MCF 10A (cell line): Measurements from ENCODE around the gene GALM. TPM values are rescaled to one million over a fixed set of nuclear protein-coding genes. Genes with fewer than 3 reads are reported as not detected.

Source experiments
- Bru-seq: library from RNA; stranded (reverse); fragments of 400-500 nt; gene quantifications from one replicate; lab custom pipeline; 2021; lab: Mats Ljungman, UMichigan
- BruChase-seq, 2 experiments: library from RNA; stranded (reverse); fragments of 400-500 nt; gene quantifications; one replicate each; lab custom pipeline; 2021; lab: Mats Ljungman, UMichigan
- BruUV-seq: library from RNA; stranded (reverse); fragments of 400-500 nt; replicated peaks from 2 replicates; lab custom pipeline; 2021; lab: Mats Ljungman, UMichigan
- CTCF ChIA-PET: fragments of 300-600 bp; sonication (Branson Sonifier 250); formaldehyde crosslinking; extraction: SDS; loops from one replicate; lab custom pipeline; 2021; ENCODE audit warnings: antibody characterized with exemption, inconsistent platforms; lab: Yijun Ruan, JAX
- POLR2A ChIA-PET: fragments of 300-600, 350-650 bp; sonication (Branson Sonifier 250); formaldehyde crosslinking; extraction: SDS; loops from one replicate; lab custom pipeline; 2020; ENCODE audit warnings: antibody characterized with exemption, inconsistent platforms; lab: Yijun Ruan, JAX
- DNase-seq: peaks from one replicate; pipeline ENCODE4 v3.0.0-alpha.2; 2018; ENCODE audit not compliant: unreplicated experiment
- H3K27ac Mint-ChIP-seq: one replicate; pipeline ENCODE4 v1.8.0; 2022; ENCODE audit warnings: mild to moderate bottlenecking, low read depth, mixed read lengths; ENCODE audit not compliant: unreplicated experiment
- H3K27me3 Mint-ChIP-seq: one replicate; pipeline ENCODE4 v1.8.0; 2022; ENCODE audit warnings: mixed read lengths; ENCODE audit not compliant: insufficient read depth, unreplicated experiment
- H3K36me3 Mint-ChIP-seq: one replicate; pipeline ENCODE4 v1.8.0; 2022; ENCODE audit warnings: mild to moderate bottlenecking, moderate library complexity, mixed read lengths; ENCODE audit not compliant: insufficient read depth, unreplicated experiment
- H3K4me1 Mint-ChIP-seq: one replicate; pipeline ENCODE4 v1.8.0; 2022; ENCODE audit warnings: mixed read lengths; ENCODE audit not compliant: insufficient read depth, unreplicated experiment
- H3K4me3 Mint-ChIP-seq: one replicate; pipeline ENCODE4 v1.8.0; 2022; ENCODE audit warnings: mild to moderate bottlenecking, moderate library complexity, mixed read lengths; ENCODE audit not compliant: unreplicated experiment
- H3K9me3 Mint-ChIP-seq: one replicate; pipeline ENCODE4 v1.8.0; 2022; ENCODE audit warnings: mixed read lengths; ENCODE audit not compliant: unreplicated experiment
- CTCF ChIP-seq: fragments of 200-600 bp; IDR thresholded peaks from one replicate; pipeline ENCODE4 v1.8.0; 2022; ENCODE audit warnings: antibody characterized with exemption, mild to moderate bottlenecking; ENCODE audit not compliant: unreplicated experiment
- intact Hi-C: fragments of 100-400 bp; cut with micrococcal nuclease; formaldehyde crosslinking; loops from 2 replicates; pipeline ENCODE4 v1.14.1; 2022
- long read RNA-seq: library from polyadenylated mRNA; stranded (forward); transcript quantifications from one replicate; pipeline ENCODE4 v2.0.0, GENCODE V29; 2022
- total RNA-seq: library from RNA; stranded (reverse); gene quantifications from 2 replicates; pipeline ENCODE4 v1.2.3, GENCODE V29; 2022

Gene GALM
- total RNA-seq, result not detected in 2 replicates
- Bru-seq, nascent RNA, result not detected
- percentile 1 among the genes with signal in this experiment for BruChase-seq, experiment 1, labeled RNA remaining after a 6-hour chase
- not detected for BruChase-seq, experiment 2, labeled RNA remaining after a 2-hour chase
- long read RNA-seq, partial matches to known transcripts, result 0 of 1 reads
- long read RNA-seq, other reads (novel, unspliced or antisense), result 1 of 1 reads

DNA sequence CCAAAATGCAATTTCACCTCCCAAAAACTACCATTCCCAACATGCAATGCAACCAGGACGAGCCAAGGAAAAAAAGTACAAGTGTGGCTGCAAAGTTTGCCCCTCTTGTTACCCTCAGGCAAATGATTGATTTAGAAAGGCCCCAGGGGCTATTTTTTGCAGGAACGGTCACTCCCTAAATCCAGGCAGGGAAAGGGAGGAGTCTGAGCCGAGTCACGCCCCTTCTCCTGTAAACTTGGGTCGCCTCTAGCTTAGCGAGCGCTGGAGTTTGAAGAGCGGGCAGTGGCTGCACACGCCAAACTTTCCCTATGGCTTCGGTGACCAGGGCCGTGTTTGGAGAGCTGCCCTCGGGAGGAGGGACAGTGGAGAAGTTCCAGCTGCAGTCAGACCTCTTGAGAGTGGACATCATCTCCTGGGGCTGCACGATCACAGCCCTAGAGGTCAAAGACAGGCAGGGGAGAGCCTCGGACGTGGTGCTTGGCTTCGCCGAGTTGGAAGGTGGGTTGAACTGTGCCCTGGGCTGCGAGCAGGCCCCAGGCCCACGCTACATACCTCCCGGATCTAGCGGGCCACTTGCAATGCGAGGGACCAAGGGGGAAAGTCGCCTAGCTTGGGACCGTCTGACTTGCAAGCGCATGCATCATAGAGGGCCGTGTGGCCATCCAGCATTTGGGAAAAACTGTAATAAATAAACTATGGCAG, at the start of gene GALM:
Gene GALM (plus strand): TSS at position 261 of the 702 bp plus-strand sequence. CDS start 48 bp downstream, at position 309.
- no TSS peak for BruUV-seq
- Mint-ChIP-seq H3K9me3 (no peaks in the 10 kb centered on the region), H3K4me3 (no peak within 1 kb of the TSS), H3K27ac (no peak within 1 kb of the TSS), H3K4me1 (peaks cover 9% of the 10 kb centered on the region), H3K36me3 (no peaks in the 10 kb centered on the region), H3K27me3 (peaks cover 13% of the 10 kb centered on the region)
- TF ChIP-seq CTCF, result no peak
- POLR2A ChIA-PET, result no interaction called here
- no peak for DNase-seq
- CTCF ChIA-PET, result interaction anchor here (0.5 to 0.8 kb wide), 2 partner anchors 60 to 101 kb away, joined by 3 read pairs; no protein-coding TSS in a partner anchor
- intact Hi-C loops, result no loop called here

GRCh38 chr2:38617301-38617700, 48.6 kb upstream of the GALM start:
- H3K9me3 Mint-ChIP-seq, result no peaks in the 10 kb centered on the region
- no peak for DNase-seq
- H3K27ac Mint-ChIP-seq, result no peak overlapping the region
- peaks cover 6% of the 10 kb centered on the region for H3K4me1 Mint-ChIP-seq
- ChIA-PET POLR2A (interaction anchor here (0.6 to 5.5 kb wide), 5 partner anchors 9 to 246 kb away, joined by 3 to 43 read pairs (median 3); partner anchors contain the start of gene HNRNPLL), CTCF (interaction anchor here (0.7 to 1.0 kb wide), 3 partner anchors 13 to 25 kb away, joined by 3 to 7 read pairs (median 3); no protein-coding TSS in a partner anchor)
- no peaks in the 10 kb centered on the region for H3K36me3 Mint-ChIP-seq
- no peak for TF ChIP-seq CTCF
- BruUV-seq, result no TSS peak
- no peak overlapping the region for H3K4me3 Mint-ChIP-seq
- intact Hi-C loops, result no loop called here
- no peaks in the 10 kb centered on the region for H3K27me3 Mint-ChIP-seq

GRCh38 chr2:38619458-38620164, 46.3 kb upstream of the GALM start:
- H3K27ac Mint-ChIP-seq, result no peak overlapping the region
- no peak for DNase-seq
- CTCF ChIA-PET, result interaction anchor here (0.5 kb wide), 1 partner anchor 27 kb away, joined by 4 read pairs; no protein-coding TSS in a partner anchor

More at GRCh38 chr2:38619458-38620164, 46.3 kb upstream of the GALM start:
- Mint-ChIP-seq H3K4me3 (no peak overlapping the region), H3K36me3 (no peaks in the 10 kb centered on the region), H3K9me3 (no peaks in the 10 kb centered on the region), H3K4me1 (peaks cover 6% of the 10 kb centered on the region), H3K27me3 (no peaks in the 10 kb centered on the region)
- intact Hi-C loops, result no loop called here
- BruUV-seq, result no TSS peak
- TF ChIP-seq CTCF, result no peak
- POLR2A ChIA-PET, result interaction anchor here (1.2 kb wide), 1 partner anchor 23 kb away, joined by 3 read pairs; no protein-coding TSS in a partner anchor
